Skeletal muscle cell (primary cell): ENCODE measurements around the gene BCL11A.

Source experiments
- DNase-seq: peaks from one replicate; pipeline ENCODE4 v3.0.0-alpha.2; 2010; ENCODE audit warnings: low read depth
- H3K4me3 ChIP-seq: 2 replicates; pipeline ENCODE4 v1.5.1; 2011; ENCODE audit warnings: low read depth, mild to moderate bottlenecking, control low read depth, low read length, moderate library complexity

BCL11A gene

GRCh38 chr2:60553495-60554073 is at the start of gene BCL11A:
BCL11A (minus strand) TSS chr2:60553654; CDS start chr2:60553270, 384 bp downstream.
- DNase-seq, result peak; percentile 85
- H3K4me3 ChIP-seq, result peak within 1 kb of the TSS; percentile 69

GRCh38 chr2:60602828-60603532 is 49.5 kb upstream of the BCL11A start:
- no peak for DNase-seq

GRCh38 chr2:60602388-60602787 is 48.9 kb upstream of the BCL11A start:
- DNase-seq, result no peak
- H3K4me3 ChIP-seq, result no peak overlapping the region

More at GRCh38 chr2:60602828-60603532, 49.5 kb upstream of the BCL11A start:
- no peak overlapping the region for H3K4me3 ChIP-seq

- H3K4me3 ChIP-seq, result no peak overlapping the region
- no peak for DNase-seq
Observed at GRCh38 chr2:60598271-60598670, 44.8 kb upstream of the BCL11A start.

- no peak for DNase-seq
Observed at GRCh38 chr2:60597346-60597745, 43.9 kb upstream of the BCL11A start.

GRCh38 chr2:60596411-60596810 is 43.0 kb upstream of the BCL11A start:
- H3K4me3 ChIP-seq, result no peak overlapping the region
- DNase-seq, result no peak

More at GRCh38 chr2:60597346-60597745, 43.9 kb upstream of the BCL11A start:
- no peak overlapping the region for H3K4me3 ChIP-seq

GRCh38 chr2:60595953-60596352 is 42.5 kb upstream of the BCL11A start:
- no peak for DNase-seq
- no peak overlapping the region for H3K4me3 ChIP-seq

- DNase-seq, result no peak
- no peak overlapping the region for H3K4me3 ChIP-seq
Observed at GRCh38 chr2:60589104-60589503, 35.6 kb upstream of the BCL11A start.

GRCh38 chr2:60586081-60586480 is 32.6 kb upstream of the BCL11A start:
- H3K4me3 ChIP-seq, result no peak overlapping the region
- no peak for DNase-seq

- DNase-seq, result no peak
- no peak overlapping the region for H3K4me3 ChIP-seq
Observed at GRCh38 chr2:60585276-60585675, 31.8 kb upstream of the BCL11A start.

- DNase-seq, result no peak
- H3K4me3 ChIP-seq, result no peak overlapping the region
Observed at GRCh38 chr2:60583604-60584003, 30.1 kb upstream of the BCL11A start.

- no peak for DNase-seq
Observed at GRCh38 chr2:60581433-60582282, 28.2 kb upstream of the BCL11A start.

GRCh38 chr2:60577682-60578283 is 24.3 kb upstream of the BCL11A start:
- no peak for DNase-seq
- H3K4me3 ChIP-seq, result no peak overlapping the region

More at GRCh38 chr2:60581433-60582282, 28.2 kb upstream of the BCL11A start:
- H3K4me3 ChIP-seq, result peak overlapping the region; percentile 46

- no peak overlapping the region for H3K4me3 ChIP-seq
Observed at GRCh38 chr2:60573251-60573650, 19.8 kb upstream of the BCL11A start.

GRCh38 chr2:60570251-60570650 is 16.8 kb upstream of the BCL11A start:
- H3K4me3 ChIP-seq, result no peak overlapping the region
- DNase-seq, result no peak

More at GRCh38 chr2:60573251-60573650, 19.8 kb upstream of the BCL11A start:
- DNase-seq, result no peak

- H3K4me3 ChIP-seq, result peak overlapping the region; percentile 46
- DNase-seq, result no peak
Observed at GRCh38 chr2:60569680-60570111, 16.2 kb upstream of the BCL11A start.

GRCh38 chr2:60567919-60568768 is 14.7 kb upstream of the BCL11A start:
- DNase-seq, result no peak
- no peak overlapping the region for H3K4me3 ChIP-seq

GRCh38 chr2:60567096-60567495 is 13.6 kb upstream of the BCL11A start:
- DNase-seq, result no peak
- H3K4me3 ChIP-seq, result no peak overlapping the region

- DNase-seq, result no peak
- no peak overlapping the region for H3K4me3 ChIP-seq
Observed at GRCh38 chr2:60565472-60565871, 12.0 kb upstream of the BCL11A start.
